HG02623 (cell line): ENCODE measurements around the gene TRIO.
"Not testable (repeated sequence)": the region's sequence is repeated elsewhere in the genome, so short reads cannot be mapped to it uniquely, and the experiment has no call there.

Experiments
- ATAC-seq: cut with Tn5 transposase; IDR thresholded peaks from one replicate; pipeline ENCODE4 v1.9.1; 2021; ENCODE audit warnings: moderate library complexity; ENCODE audit not compliant: unreplicated experiment

Gene TRIO

DNA sequence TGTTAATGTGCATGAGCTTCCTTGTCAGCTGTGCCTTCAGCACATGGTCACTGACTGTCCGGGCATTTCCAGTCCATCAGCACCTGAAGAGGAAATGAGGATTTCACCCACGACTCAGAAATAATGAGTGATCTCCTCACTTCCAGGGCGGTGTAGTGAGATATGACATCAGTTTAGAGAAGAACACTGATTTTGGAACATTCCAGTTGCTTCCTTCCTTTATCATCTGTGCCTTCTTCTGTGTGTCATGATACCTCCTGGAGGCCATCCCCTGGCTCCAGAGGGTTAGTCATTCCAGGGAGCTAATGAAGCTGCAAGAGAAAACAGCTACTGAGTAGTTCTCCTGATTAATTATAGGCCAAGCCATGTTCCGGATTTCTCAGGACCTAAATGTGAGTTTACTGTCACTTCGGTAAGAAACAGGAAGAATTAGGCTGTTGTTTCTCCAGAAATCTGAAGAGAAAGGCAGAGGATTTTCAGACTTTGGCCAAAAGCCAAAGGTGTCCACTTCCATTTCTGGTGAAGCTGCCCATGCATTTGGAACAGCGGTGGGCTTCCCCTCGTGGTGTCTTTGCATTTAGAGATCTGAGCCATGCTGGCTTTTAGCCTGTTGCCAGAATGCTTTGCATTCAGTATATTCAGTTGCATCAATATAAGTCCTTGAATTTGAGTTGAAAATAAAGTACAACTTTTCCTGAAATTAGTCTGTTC is 277.1 kb downstream of the TRIO start:
- no peak for ATAC-seq

- no peak for ATAC-seq
These were observed 278.7 kb downstream of the TRIO start for GRCh38 chr5:14421851-14422250.

DNA sequence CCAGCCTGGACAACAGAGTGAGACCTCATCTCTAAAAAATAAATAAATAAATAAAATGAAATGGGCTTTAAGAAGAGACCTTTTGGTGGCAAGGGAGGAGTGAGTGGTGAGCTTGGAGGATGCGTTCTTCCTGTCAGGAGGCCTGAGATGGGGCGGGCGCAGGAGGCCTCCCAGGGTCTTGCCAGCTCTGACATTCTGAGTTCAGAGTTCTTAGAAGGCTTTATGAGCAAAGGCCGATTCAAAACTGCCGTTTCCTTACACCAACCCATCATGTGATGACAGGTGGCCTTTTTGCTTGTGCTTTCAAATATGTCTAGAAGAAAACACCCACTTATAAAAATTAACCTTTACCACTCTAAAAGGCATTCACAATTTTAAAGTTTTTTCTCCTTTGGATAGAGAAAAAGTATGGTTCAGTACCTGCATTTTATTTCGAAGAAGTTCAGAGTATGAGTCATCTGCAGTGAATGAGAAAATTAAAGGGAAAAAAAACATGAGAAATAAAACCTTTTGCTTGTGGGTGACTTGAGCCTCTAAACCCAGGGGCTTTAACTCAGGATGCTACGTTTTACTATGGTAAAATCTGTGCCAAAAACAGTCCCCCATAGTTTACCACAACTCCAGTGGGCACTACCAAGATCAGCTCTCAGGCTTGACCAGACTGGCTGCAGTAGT is 281.0 kb downstream of the TRIO start:
- no peak for ATAC-seq

DNA sequence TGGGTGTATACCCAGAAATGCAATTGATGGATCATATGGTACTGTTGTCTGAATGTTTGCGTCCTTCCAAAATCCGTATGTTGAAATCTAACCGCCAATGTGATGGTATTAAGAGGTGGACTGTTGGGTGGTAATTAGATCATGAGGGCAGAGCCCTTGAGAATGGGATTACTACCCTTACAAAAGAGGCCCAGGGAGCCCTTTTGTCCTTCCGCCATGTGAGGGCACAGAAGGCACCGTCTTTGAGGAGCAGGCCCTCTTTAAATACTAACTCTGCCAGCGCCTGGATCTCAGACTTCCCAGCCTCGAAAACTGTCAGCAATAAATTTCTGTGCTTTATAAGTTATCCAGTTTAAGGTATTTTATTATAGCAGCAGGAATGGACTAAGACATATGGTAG is 282.4 kb downstream of the TRIO start:
- ATAC-seq, result no peak

DNA sequence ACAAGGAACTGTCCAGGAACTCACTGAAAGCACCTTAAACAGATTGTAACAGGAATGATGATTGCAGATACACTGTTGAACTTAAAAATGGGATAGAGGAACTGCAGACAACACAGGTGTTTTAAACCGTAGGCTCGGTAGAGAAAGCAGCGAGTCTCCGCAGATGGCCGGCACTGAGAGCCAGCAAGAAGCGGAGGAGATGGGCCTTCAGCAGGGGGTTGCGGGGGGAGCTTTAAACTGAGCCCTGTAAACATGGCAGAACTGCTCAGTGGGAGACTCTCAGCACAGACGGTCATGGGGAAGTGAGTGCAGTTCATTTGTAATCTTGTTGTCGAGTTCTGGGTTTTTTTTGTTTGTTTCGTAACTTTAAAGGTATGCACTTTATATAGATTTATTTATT is 283.4 kb downstream of the TRIO start:
- no peak for ATAC-seq

- no peak for ATAC-seq
These were observed 285.4 kb downstream of the TRIO start for GRCh38 chr5:14428302-14429081.

DNA sequence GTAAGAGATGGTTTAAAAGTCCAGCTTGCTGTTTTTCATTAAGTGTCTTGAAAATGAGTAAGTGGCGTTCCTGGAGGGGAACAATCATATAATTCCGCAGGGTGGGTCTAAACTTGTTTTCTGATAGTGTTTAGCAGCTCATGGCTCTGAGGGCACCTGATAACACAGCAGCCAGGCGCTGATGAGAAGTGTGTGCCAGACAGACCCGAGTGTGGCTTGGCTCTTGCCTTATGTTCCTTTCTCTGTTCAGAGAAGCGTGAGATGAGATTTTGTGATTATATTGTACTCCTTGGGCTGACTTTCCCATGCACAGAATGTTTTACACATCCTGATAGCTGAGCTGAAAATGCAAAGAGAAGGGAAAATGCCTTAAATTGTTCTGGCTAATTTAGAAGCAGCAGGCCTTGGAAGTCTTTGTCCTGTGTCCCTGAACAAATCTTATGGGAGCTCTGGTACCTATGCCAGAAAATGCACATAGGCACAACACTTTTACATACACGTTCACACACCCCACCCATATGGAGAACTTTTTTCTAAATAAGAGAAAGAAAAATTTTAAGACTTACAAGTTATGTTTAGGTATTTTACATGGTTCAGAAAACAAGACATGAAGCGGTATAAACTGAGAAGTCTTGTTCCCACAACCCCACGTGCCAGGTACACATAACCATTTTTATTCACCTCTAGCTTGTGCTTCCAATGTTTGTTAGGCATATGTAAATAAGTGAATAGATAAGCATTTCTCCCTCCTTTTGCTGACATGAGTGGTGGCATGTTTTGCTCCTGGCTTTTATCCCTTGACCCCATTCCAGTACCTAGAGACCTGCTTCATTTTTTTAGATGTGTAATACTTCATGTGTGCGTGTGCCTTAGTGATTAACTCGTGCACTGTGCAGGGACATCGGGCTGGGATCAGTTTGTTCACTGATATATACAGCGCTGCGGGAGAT is 286.2 kb downstream of the TRIO start:
- no peak for ATAC-seq

DNA sequence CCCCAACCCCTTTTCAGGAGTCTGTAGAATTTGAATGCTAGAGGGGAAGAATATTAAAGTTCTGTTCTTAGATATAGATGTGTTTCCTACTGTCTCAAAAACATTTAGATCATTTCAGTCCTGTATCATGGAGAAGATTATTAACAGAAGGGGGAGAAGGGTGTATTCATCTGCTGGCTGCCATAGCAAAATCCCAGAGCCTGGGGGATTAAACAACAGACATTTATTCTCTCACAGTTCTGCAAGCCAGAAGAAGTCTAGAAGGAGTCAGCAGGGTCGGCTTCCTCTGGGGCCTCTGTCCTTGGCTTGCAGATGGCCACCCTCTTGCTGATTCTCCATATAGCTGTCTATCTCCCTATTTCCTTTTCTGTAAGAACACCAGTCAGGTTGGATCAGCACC is 288.4 kb downstream of the TRIO start:
- ATAC-seq, result no peak

DNA sequence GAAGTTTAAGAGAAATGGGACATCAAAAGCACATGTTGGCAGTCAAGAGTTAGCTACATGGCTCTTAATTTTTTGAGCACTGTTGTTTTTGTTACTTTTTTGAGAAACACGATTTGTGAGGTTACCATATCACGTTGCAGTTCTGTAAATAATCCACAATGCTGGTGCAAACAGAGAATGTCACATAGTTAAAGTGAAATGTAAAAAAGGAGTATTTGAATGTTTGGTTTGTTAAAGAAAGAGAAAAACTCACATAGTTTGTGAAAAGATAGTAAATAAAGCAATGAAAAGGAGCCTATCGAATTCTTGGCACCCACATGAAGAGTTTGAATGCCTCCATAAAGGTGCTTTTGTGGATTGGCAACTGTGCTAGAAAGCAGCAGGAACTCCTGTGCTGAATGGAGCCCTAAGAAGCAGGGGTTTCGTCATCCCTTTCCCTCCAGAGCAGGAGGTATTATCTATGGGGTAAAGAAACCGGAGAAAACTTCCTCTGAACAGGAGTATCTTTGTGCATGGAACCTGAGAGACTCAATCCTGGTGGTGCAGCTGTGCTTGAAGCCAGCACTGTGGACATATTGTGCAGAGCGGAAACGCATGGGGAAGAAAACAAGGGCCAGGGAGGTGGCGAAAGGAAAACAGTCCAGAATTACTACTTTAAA is 289.9 kb downstream of the TRIO start:
- no peak for ATAC-seq

DNA sequence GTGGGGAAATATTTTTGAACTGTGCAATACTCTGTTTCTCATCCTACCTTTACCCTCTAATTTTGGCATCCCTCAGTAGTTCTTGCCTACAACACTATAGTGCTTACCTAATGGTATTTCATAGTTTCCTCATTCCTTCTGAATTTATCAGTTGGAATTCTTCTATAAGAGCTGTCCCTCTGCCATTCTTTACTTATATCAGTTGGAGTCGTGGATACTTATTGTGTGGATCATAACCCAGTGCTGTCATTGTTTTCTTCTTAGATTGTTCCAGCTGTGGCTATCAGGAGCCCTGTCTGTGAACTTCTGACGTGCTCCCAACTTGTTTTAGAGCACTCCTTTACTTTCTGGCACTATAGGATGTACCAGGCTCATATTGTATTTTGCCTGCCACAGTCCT is 292.3 kb downstream of the TRIO start:
- no peak for ATAC-seq

- not testable (repeated sequence) for ATAC-seq
These were observed 293.0 kb downstream of the TRIO start for GRCh38 chr5:14436122-14436521.

- ATAC-seq, result no peak
These were observed 293.8 kb downstream of the TRIO start for GRCh38 chr5:14436801-14437542.

DNA sequence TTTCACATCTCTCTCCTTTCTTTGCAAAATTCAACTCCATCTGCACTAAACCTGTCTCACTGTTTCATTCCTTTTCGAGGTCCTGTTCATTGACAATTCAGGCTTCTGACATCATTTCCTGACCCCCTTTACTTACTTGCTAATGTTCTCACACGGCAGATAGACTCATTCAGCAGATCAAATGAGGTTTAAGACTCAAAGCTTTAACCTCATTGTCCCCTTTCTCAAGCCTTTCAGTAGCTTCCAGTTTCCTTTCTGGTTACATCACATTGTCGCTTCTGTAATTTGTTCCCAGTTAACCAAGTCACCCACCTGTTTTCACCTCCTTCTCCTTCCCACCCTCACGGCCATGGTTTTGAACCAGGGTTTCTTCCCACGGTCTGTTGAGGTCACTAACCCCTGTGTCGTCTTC is 295.1 kb downstream of the TRIO start:
- no peak for ATAC-seq

GRCh38 chr5:14439087-14439871 is 296.1 kb downstream of the TRIO start:
- ATAC-seq, result no peak

GRCh38 chr5:14440223-14440581 is 297.1 kb downstream of the TRIO start:
- no peak for ATAC-seq

DNA sequence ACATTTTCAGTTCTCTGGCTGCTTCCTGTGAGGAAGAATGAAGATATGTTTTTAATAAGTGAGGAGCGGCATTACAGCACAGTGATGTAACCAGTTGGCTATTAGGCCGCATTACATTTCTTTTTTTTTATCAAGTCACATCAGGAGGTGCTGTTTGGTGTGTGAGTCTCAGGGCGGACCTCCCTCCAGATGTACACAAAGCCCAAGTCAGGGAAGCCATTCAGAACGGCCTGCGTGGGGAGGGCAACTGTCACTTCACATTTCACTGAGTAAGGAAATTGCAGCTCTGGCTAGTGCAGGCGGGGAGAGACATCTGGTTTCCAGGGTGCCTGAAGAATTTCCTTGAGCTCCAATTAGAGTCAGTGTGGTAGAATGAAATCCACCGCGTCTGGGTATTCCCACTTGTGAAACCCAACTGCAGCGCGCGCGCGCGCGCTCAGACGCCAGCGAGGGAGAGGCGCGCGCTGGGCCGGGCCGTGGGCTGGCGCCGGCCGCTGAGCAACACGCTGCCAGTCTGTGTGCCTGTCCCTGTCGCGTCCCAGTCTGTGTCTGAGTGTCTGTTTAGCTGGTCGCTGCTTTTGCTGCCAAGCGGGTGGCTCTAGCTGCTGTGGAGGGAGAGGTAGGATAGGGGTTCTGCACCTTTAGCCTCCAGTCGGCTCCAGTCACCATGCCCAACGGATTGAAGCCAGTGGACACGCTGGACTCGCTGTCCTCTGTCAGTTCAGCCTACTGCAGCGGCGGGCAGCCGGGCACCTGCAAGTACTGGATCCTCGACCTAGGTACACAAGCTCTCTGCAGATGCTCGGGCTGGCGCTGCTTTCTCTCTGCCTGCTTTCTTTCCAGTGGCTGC is 297.7 kb downstream of the TRIO start:
- ATAC-seq, result no peak

DNA sequence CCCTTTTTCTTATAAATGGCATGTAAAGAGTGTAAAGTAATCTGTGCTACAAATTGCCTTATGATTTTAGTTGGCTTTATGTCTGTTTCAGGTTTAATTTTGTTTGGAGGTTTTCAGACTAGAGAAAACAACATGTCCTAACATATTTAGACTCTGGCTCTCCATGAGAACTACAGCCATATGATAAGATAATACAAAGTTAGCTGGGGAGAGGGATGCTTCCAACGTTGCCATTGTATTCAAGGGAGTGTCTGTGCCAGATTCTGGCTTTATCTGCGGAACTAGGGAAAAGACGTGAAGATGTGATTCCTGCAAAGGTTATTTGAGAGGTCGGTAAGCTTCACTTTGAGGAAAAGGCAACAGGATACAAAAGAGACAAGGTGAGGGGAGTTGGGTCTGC is 298.5 kb downstream of the TRIO start:
- no peak for ATAC-seq

DNA sequence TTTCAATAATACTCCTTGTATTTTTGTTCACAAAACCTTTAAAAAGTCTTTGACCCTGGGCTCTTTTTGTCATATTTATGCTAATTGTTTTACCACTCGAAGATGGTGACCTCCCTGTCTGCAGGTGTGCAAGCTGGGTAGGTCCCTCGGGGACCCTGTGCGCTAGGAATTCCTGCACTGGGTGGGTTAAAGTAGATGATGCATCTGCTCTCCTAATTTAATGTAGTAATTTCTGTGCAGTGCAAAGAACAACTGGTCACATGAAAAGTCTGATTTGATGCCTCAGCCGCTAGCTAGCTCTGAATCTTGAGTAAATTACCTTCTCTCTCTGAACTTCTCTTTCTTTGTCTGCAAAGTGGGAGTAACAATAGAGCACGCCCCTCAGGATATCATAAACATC is 299.4 kb downstream of the TRIO start:
- no peak for ATAC-seq
